HG02678 (cell line): ENCODE data around the gene CEACAM18.
"Not testable (repeated sequence)": the region's sequence is repeated elsewhere in the genome, so short reads cannot be mapped to it uniquely, and the experiment has no call there.

ENCODE experiments used
- ATAC-seq: cut with Tn5 transposase; IDR thresholded peaks from one replicate; pipeline ENCODE4 v1.9.1; 2021; ENCODE audit warnings: mild to moderate bottlenecking, moderate library complexity; ENCODE audit not compliant: unreplicated experiment

CEACAM18 gene

GRCh38 chr19:51460164-51460992 is 18.0 kb upstream of the CEACAM18 start:
- no peak for ATAC-seq

- no peak for ATAC-seq
Observed at GRCh38 chr19:51461723-51462161, 16.6 kb upstream of the CEACAM18 start.

- no peak for ATAC-seq
Observed at GRCh38 chr19:51462276-51462675, 16.1 kb upstream of the CEACAM18 start.

- no peak for ATAC-seq
Observed at GRCh38 chr19:51462681-51463080, 15.7 kb upstream of the CEACAM18 start.

GRCh38 chr19:51463976-51464581 is 14.3 kb upstream of the CEACAM18 start:
- not testable (repeated sequence) for ATAC-seq

GRCh38 chr19:51466723-51467122 is 11.6 kb upstream of the CEACAM18 start:
- no peak for ATAC-seq

GRCh38 chr19:51467864-51468544 is 10.3 kb upstream of the CEACAM18 start:
- no peak for ATAC-seq

GRCh38 chr19:51468545-51468920 is 9.8 kb upstream of the CEACAM18 start:
- ATAC-seq: no peak

- ATAC-seq: no peak
Observed at GRCh38 chr19:51469162-51469561, 9.2 kb upstream of the CEACAM18 start.

- ATAC-seq: no peak
Observed at GRCh38 chr19:51469629-51470028, 8.7 kb upstream of the CEACAM18 start.

GRCh38 chr19:51470966-51471365 is 7.4 kb upstream of the CEACAM18 start:
- no peak for ATAC-seq

- ATAC-seq: no peak
Observed at GRCh38 chr19:51471527-51471926, 6.8 kb upstream of the CEACAM18 start.

GRCh38 chr19:51472607-51473006 is 5.7 kb upstream of the CEACAM18 start:
- no peak for ATAC-seq

- no peak for ATAC-seq
Observed at GRCh38 chr19:51473009-51473707, 5.2 kb upstream of the CEACAM18 start.

- no peak for ATAC-seq
Observed at GRCh38 chr19:51476164-51476563, 2.2 kb upstream of the CEACAM18 start.

- ATAC-seq: no peak
Observed at GRCh38 chr19:51477344-51477743, 995 bp upstream of the CEACAM18 start.

GRCh38 chr19:51479531-51480331 is 1.4 kb downstream of the CEACAM18 start:
- ATAC-seq: no peak

GRCh38 chr19:51480590-51480989 is 2.3 kb downstream of the CEACAM18 start:
- ATAC-seq: no peak

- ATAC-seq: no peak
Observed at GRCh38 chr19:51485960-51486660, 7.8 kb downstream of the CEACAM18 start.

GRCh38 chr19:51488491-51488890 is 10.2 kb downstream of the CEACAM18 start:
- ATAC-seq: no peak
